ENCODE measurements around the gene CDK14. TPM values are rescaled to one million over a fixed set of nuclear protein-coding genes. Genes with fewer than 3 reads are reported as not detected.

CDK14 gene
- total and polyA plus RNA-seq, 11 donors, result 2.9 to 37.7 (median 21.3) TPM

- Histone ChIP-seq H3K36me3 (no peaks in the 10 kb centered on the region), H3K4me1 (no peaks in the 10 kb centered on the region), H3K27ac (no peak overlapping the region), H3K9me3 (no peaks in the 10 kb centered on the region), H3K27me3 (no peaks in the 10 kb centered on the region), H3K4me3 (no peak overlapping the region)
- intact Hi-C loops (cut with DNase I), result no loop called here
- TF ChIP-seq CTCF (IDR thresholded peaks at IDR 0.05) (no peak), POLR2A (IDR thresholded peaks at IDR 0.05) (no peak)
- no peak for DNase-seq
- ATAC-seq, result no peak
- WGBS, 4 donors, result 62 to 75% (median 65%) methylated on average over 1 of the region's 1 CpG
Observed at GRCh38 chr7:90560730-90561129, 35.4 kb upstream of the CDK14 start.

- 89 to 93% (median 91%) methylated on average over 3 of the region's 3 CpGs for WGBS, 4 donors
Observed at GRCh38 chr7:90563286-90563685, 32.8 kb upstream of the CDK14 start.

GRCh38 chr7:90564455-90564854, 31.7 kb upstream of the CDK14 start:
- H3K4me1 ChIP-seq, result no peaks in the 10 kb centered on the region
- H3K27me3 ChIP-seq, result no peaks in the 10 kb centered on the region
- H3K4me3 ChIP-seq, result no peak overlapping the region
- WGBS, 4 donors, result 92 to 95% (median 93%) methylated on average over 8 of the region's 8 CpGs
- no peaks in the 10 kb centered on the region for H3K36me3 ChIP-seq
- intact Hi-C loops (cut with DNase I), result no loop called here
- no peak for ATAC-seq
- no peak overlapping the region for H3K27ac ChIP-seq
- DNase-seq, result no peak
- H3K9me3 ChIP-seq, result no peaks in the 10 kb centered on the region
- no peak for TF ChIP-seq CTCF (IDR thresholded peaks at IDR 0.05)
- TF ChIP-seq POLR2A (IDR thresholded peaks at IDR 0.05), result no peak

More at GRCh38 chr7:90563286-90563685, 32.8 kb upstream of the CDK14 start:
- ATAC-seq (no peak), DNase-seq (no peak)
- Histone ChIP-seq H3K27ac (no peak overlapping the region), H3K9me3 (no peaks in the 10 kb centered on the region), H3K4me1 (no peaks in the 10 kb centered on the region), H3K36me3 (no peaks in the 10 kb centered on the region), H3K4me3 (no peak overlapping the region), H3K27me3 (no peaks in the 10 kb centered on the region)
- no peak for TF ChIP-seq CTCF (IDR thresholded peaks at IDR 0.05)
- TF ChIP-seq POLR2A (IDR thresholded peaks at IDR 0.05), result no peak
- intact Hi-C loops (cut with DNase I), result no loop called here

DNA sequence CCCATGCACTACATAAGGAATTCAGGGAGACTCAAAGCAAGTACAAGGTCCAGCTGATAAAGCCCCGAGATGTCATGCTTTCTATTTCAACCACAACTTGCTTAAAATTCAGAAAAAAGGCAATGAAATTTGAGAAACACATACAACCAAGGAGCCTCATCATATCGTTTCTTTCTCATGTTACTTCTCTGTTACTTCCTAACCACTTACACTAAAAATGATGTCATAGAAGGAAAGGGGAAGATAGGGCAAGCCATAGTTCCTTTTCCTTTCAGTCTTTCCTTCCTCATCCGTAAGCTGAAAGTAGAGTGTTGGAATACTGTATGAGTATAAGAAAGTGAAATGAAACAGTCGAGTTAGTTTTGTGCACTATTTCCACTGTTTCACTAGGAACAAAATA, 27.9 kb upstream of the CDK14 start:
- DNase-seq (no peak), ATAC-seq (no peak)
- H3K9me3 ChIP-seq, result no peaks in the 10 kb centered on the region
- intact Hi-C loops (cut with DNase I), result no loop called here
- TF ChIP-seq CTCF (IDR thresholded peaks at IDR 0.05), result no peak
- TF ChIP-seq POLR2A (IDR thresholded peaks at IDR 0.05), result no peak
- H3K27ac ChIP-seq, result no peak overlapping the region
- H3K27me3 ChIP-seq, result no peaks in the 10 kb centered on the region
- H3K4me3 ChIP-seq, result no peak overlapping the region
- H3K4me1 ChIP-seq, result peaks cover 0 to 2% (median 0%) of the 10 kb centered on the region in 12 donors
- H3K36me3 ChIP-seq, result no peaks in the 10 kb centered on the region
- 77 to 82% (median 80%) methylated on average over 4 of the region's 4 CpGs for WGBS, 4 donors

All from heart left ventricle (tissue), 16 donors.